K562 (cell line): ENCODE measurements around the gene PTPN5. TPM values are rescaled to one million over a fixed set of nuclear protein-coding genes. Genes with fewer than 3 reads are reported as not detected.

ENCODE experiments used
- ATAC-seq: fragments of 200-7000 bp; cut with Tn5 transposase; 3 replicates; pipeline ENCODE4 v1.9.1; 2020; ENCODE audit warnings: moderate library complexity
- BruUV-seq: library from RNA; stranded (reverse); fragments of 400-500 nt; replicated peaks from 2 replicates; lab custom pipeline; 2021; lab: Mats Ljungman, UMichigan
- CTCF ChIA-PET: fragments of 300-600 bp; formaldehyde crosslinking; extraction: SDS; loops from one replicate; lab custom pipeline; 2021; ENCODE audit warnings: low intra/inter-chr PET ratio; lab: Yijun Ruan, JAX
- POLR2A ChIA-PET: fragments of 300-600, 350-650 bp; sonication (Branson Sonifier 250); formaldehyde crosslinking; extraction: SDS; loops from one replicate; lab custom pipeline; 2021; ENCODE audit warnings: antibody characterized with exemption, inconsistent platforms; lab: Yijun Ruan, JAX
- DNase-seq, 4 experiments: peaks; one replicate each; pipeline versions ENCODE4 v3.0.0 to v3.0.0-alpha.2; 2011 to 2018; ENCODE audit warnings: low spot score in 3 of 4, mixed read lengths in 3 of 4; ENCODE audit errors: extremely low read depth in 1 of 4
- FAIRE-seq: peaks from 2 replicates; lab custom pipeline; 2011; peaks lifted over from hg19 to GRCh38; lab: Jason Lieb, UNC
- H2AFZ ChIP-seq: 2 replicates; pipeline ENCODE4 v1.6.0; 2011; ENCODE audit warnings: low read depth, low read length, control low read depth, inconsistent platforms
- H3K27ac ChIP-seq: fragments of 200-600 bp; 3 replicates; pipeline ENCODE4 v1.8.0; 2011; ENCODE audit warnings: low read depth, mild to moderate bottlenecking, control low read depth, inconsistent platforms, low read length, moderate library complexity, mixed read lengths; ENCODE audit errors: extremely low read depth
- H3K27me3 ChIP-seq, 2 experiments: fragments of 300-600 bp in 1 of 2; 2 replicates in 1 of 2; 3 replicates in 1 of 2; pipeline versions ENCODE4 v1.6.0 to v1.8.0; 2011; ENCODE audit warnings: inconsistent platforms in 2 of 2, low read length in 2 of 2, mild to moderate bottlenecking in 1 of 2, mixed read lengths in 1 of 2, moderate library complexity in 1 of 2; ENCODE audit not compliant: control insufficient read depth in 2 of 2, insufficient read depth in 2 of 2
- H3K36me3 ChIP-seq: fragments of 300-600 bp; 3 replicates; pipeline ENCODE4 v1.8.0; 2011; ENCODE audit warnings: mild to moderate bottlenecking, low read length, inconsistent platforms; ENCODE audit not compliant: control insufficient read depth, insufficient read depth
- H3K4me1 ChIP-seq, 2 experiments: fragments of 200-600 bp in 1 of 2; replicated peaks in 1 of 2; 2 replicates in 1 of 2; 3 replicates in 1 of 2; pipeline versions ENCODE4 v1.5.1 to v1.8.0; 2011; ENCODE audit warnings: inconsistent platforms in 2 of 2, low read length in 2 of 2, mild to moderate bottlenecking in 1 of 2, mixed read lengths in 1 of 2, moderate library complexity in 1 of 2; ENCODE audit not compliant: control insufficient read depth in 2 of 2, insufficient read depth in 2 of 2
- H3K4me2 ChIP-seq: 2 replicates; pipeline ENCODE4 v1.6.1; 2011; ENCODE audit warnings: low read length, control low read depth, inconsistent platforms, mixed read lengths; ENCODE audit not compliant: insufficient read depth
- H3K4me3 ChIP-seq: fragments of 200-600 bp; sonication (generic), shearing (Covaris generic); 2 replicates; pipeline ENCODE4 v1.5.1; 2016; ENCODE audit warnings: control low read depth, inconsistent platforms
- H3K79me2 ChIP-seq: fragments of 200-600 bp; 3 replicates; pipeline ENCODE4 v1.8.0; 2011; ENCODE audit warnings: low read length, inconsistent platforms; ENCODE audit not compliant: control insufficient read depth, insufficient read depth
- H3K9ac ChIP-seq, 2 experiments: 2 replicates each; pipeline versions ENCODE4 v1.6.0 to v1.6.1; 2011; ENCODE audit warnings: low read depth in 2 of 2, low read length in 2 of 2, control low read depth in 1 of 2, inconsistent platforms in 1 of 2, mild to moderate bottlenecking in 1 of 2, mixed read lengths in 1 of 2; ENCODE audit not compliant: insufficient read depth in 1 of 2
- H3K9me1 ChIP-seq: one replicate; pipeline ENCODE4 v1.6.0; 2011; ENCODE audit warnings: inconsistent platforms, mild to moderate bottlenecking, low read length, moderate library complexity; ENCODE audit not compliant: control insufficient read depth, insufficient read depth
- H3K9me3 ChIP-seq: replicated peaks from 2 replicates; pipeline ENCODE4 v1.5.1; 2011; ENCODE audit warnings: low read depth, low read length, inconsistent platforms; ENCODE audit not compliant: control insufficient read depth, insufficient read depth
- H4K20me1 ChIP-seq: replicated peaks from 2 replicates; pipeline ENCODE4 v1.6.1; 2011; ENCODE audit warnings: low read length, inconsistent platforms, mixed read lengths; ENCODE audit not compliant: control insufficient read depth, insufficient read depth
- CBFB ChIP-seq: sonication (generic); formaldehyde crosslinking; IDR thresholded peaks from 2 replicates; pipeline ENCODE4 v1.4.0; 2020; ENCODE audit warnings: mild to moderate bottlenecking, missing genetic modification reagents
- FIP1L1 ChIP-seq: fragments of 200-400 bp; formaldehyde crosslinking; IDR thresholded peaks from 2 replicates; pipeline ENCODE4 v1.6.1; 2018; ENCODE audit warnings: mild to moderate bottlenecking, low read depth, low read length; ENCODE audit not compliant: poor library complexity, severe bottlenecking
- GTF2E2 ChIP-seq: fragments of 200-800 bp; sonication (Bioruptor generic); IDR thresholded peaks from 2 replicates; pipeline ENCODE4 v1.6.1; 2016; ENCODE audit warnings: missing genetic modification characterization, missing compliant biosample characterization
- IRF2 ChIP-seq: sonication (generic); formaldehyde crosslinking; IDR thresholded peaks from 2 replicates; pipeline ENCODE4 v1.8.1; 2022; ENCODE audit warnings: mild to moderate bottlenecking, missing genetic modification reagents
- PPARD ChIP-seq: fragments of 250-450 bp; sonication (Bioruptor Pico); IDR thresholded peaks from 2 replicates; pipeline ENCODE4 v1.8.0; 2022; ENCODE audit warnings: inconsistent platforms, mild to moderate bottlenecking, moderate library complexity
- SMAD1 ChIP-seq: fragments of 150-350 bp; IDR thresholded peaks from 2 replicates; pipeline ENCODE4 v1.6.1; 2014; ENCODE audit warnings: low read length, low read depth; ENCODE audit not compliant: partially characterized antibody
- SRSF1 ChIP-seq: fragments of 200-400 bp; formaldehyde crosslinking; IDR thresholded peaks from 2 replicates; pipeline ENCODE4 v1.6.1; 2017; ENCODE audit warnings: mild to moderate bottlenecking, low read depth, low read length, moderate library complexity
- SRSF9 ChIP-seq: fragments of 200-400 bp; formaldehyde crosslinking; IDR thresholded peaks from 2 replicates; pipeline ENCODE4 v1.6.1; 2017; ENCODE audit warnings: low read depth, low read length, borderline replicate concordance
- ZNF324 ChIP-seq: fragments of 250-450 bp; sonication (Bioruptor Pico); IDR thresholded peaks from 2 replicates; pipeline ENCODE4 v1.4.0; 2020; ENCODE audit warnings: mild to moderate bottlenecking
- WGBS: fragments of 100-300 bp; shearing (Covaris generic); methylation state at CpG from one replicate; pipeline ENCODE4 v1.1.6; 2016; ENCODE audit warnings: low coverage, mixed read lengths; ENCODE audit not compliant: insufficient coverage; ENCODE audit errors: missing lambda C conversion rate; 5-methylcytosine and 5-hydroxymethylcytosine counted together
- in situ Hi-C: fragments of 300-500 bp; cut with MboI; formaldehyde crosslinking; loops from 4 replicates; pipeline ENCODE4 v1.15.0; 2018; ENCODE audit warnings: inconsistent platforms, mixed read lengths
- intact Hi-C: fragments of 100-400 bp; cut with micrococcal nuclease; formaldehyde crosslinking; loops from 2 replicates; pipeline ENCODE4 v1.14.2; 2022
- polyA plus RNA-seq, 8 experiments: library from polyadenylated mRNA; depleted of rRNA in 4 of 8; stranded (reverse) in 5 of 8; unstranded in 3 of 8; fragments of >200 nt; fragmentation: Nextera tagmentation in 2 of 8; fragmentation: Illumina TruSeq in 1 of 8; extraction: Ambion mirVana in 2 of 8; extraction: Trizol in 1 of 8; gene quantifications; 2 replicates each; pipeline versions ENCODE4 v1.2.1 to v1.2.3, GENCODE V29; 2011 to 2014; ENCODE audit warnings: inconsistent platforms in 1 of 8, missing spikeins in 1 of 8
- total RNA-seq, 7 experiments: library from RNA; depleted of rRNA in 6 of 7; stranded (reverse); fragments of >200 nt in 6 of 7; fragmentation: Illumina TruSeq in 2 of 7; extraction: Trizol in 2 of 7; gene quantifications; 2 replicates each; pipeline versions ENCODE4 v1.2.1 to v1.2.3, GENCODE V29; 2011 to 2021; ENCODE audit warnings: low replicate concordance in 1 of 7
- TF ChIP-seq, protein P1 (sequence below): fragments of 250-450 bp; sonication (Bioruptor Pico); IDR thresholded peaks from 2 replicates; pipeline ENCODE4 v1.5.0; 2021; ENCODE audit warnings: mild to moderate bottlenecking, moderate library complexity
- TF ChIP-seq, protein P2 (sequence below): sonication (generic); formaldehyde crosslinking; IDR thresholded peaks from 2 replicates; pipeline ENCODE4 v1.8.0; 2023; ENCODE audit warnings: mild to moderate bottlenecking, missing genetic modification reagents

PTPN5 gene
- total and polyA plus RNA-seq, 9 of the 15 experiments (the other 6 are each of a cell fraction or from before 2014, with no cell fraction given) = not detected

DNA sequence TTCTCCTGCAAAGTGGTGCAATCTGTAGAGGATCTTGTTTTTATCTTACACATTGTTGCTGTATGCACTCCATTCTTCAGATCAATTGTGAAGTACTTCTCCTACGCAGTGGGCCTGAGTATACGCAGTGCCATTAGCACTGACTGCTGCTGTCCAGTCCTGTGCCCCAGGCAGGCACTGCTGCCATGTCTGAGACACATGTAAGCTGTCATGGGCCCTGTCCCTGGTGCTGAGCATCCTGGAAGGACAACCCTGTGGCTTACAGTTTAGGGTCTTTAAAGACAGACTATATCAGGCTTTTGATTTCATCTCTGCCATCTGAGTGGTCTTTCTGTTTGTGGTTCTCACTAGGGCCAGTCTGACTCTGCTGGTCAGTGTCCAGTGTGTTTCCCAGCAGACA lies 44.8 kb upstream of the PTPN5 start (continued):
- TF ChIP-seq, protein P1, sequence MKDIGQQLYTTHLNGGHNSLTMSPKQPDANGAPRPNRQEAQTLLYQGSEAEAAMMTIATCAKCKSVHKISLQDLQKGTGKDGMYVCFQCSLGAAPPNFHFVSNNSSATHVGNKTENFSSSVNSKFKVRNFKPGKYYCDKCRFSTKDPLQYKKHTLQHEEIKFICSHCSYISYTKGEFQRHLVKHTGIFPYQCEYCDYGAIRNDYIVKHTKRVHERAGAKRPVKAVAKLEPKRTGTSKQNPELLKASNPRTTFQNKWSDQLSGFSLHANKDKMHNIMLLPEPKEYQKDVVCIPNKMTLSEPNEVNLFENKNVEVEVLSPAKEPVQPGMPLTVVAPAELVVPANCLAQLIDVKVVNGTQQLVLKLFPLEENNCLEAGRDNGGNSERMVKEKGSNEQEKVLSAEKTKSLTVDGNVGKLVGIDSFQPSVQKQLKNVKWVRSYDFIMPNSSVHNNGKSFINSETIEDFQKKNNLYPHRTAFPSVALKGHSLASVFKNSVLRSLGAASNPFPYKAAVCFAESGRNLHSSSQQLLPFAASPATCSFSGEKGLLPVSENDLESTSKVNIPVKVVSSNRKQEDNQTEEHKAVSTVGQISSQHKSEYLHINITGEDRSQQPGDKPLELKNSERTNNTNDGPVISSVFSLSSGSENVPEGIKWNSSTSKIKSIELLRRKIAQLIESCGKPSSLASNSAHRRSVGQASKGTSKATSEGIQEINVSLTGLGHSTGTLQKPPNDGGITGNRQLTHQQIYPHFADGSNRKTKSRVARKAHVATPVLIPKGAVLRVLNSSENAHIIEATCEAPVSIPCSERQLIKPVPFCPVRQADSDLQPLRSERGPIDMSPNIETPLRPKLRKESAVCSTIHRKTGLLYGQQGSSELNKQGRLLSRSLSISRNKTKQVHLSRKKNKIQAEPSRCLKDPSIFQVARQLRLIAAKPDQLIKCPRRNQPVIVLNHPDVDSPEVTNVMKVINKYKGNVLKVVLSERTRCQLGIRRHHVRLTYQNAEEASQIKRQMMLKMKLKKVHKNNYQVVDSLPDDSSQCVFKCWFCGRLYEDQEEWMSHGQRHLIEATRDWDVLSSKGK (CRISPR knock-in tag) = no peak

DNA sequence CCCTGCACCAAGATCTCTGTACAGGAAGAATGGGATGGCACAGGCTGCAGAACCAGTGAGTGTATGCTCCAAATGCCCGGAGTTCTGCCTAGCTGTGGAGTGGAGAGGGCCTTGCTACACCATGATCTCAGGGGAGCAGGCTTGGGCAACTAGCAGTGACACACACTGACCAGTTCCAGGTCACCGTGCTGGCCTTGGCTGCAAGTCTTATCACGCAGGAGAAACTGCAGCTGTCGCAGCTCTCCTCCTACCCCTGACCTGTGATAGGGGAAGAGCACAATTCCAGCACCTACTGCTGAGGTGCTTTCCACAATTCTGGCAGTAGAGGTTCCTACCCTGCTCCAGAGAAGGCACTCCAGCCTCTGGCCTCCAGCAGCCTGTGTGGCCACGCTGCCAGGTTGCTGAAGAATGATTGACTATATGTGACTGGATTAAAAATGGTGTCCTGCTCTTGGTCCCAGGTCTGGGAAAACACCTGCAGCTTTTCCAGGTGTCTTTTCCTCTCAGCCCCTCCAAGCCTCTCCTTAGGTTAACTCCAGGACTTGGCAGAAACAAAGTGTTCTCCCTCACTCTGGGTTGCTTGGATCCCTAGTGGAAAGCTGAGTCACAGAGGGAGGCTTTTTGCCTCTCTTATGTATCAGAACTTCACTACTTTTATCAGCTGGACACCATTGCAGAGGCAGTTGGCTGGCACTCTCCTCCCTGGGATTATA lies 43.3 kb upstream of the PTPN5 start:
- in situ Hi-C loops (no loop called here), intact Hi-C loops (no loop called here)
- BruUV-seq = no TSS peak
- Histone ChIP-seq H4K20me1 (no peaks in the 10 kb centered on the region), H3K4me2 (no peak overlapping the region), H3K27ac (no peak overlapping the region), H3K27me3 (no peaks in the 10 kb centered on the region; a peak in 1 of 5 replicates), H2AFZ (no peak overlapping the region), H3K4me1 (no peaks in the 10 kb centered on the region), H3K9me3 (no peaks in the 10 kb centered on the region), H3K9ac (no peak overlapping the region), H3K9me1 (no peaks in the 10 kb centered on the region), H3K79me2 (no peaks in the 10 kb centered on the region), H3K36me3 (no peaks in the 10 kb centered on the region), H3K4me3 (no peak overlapping the region)
- ATAC-seq = no peak
- POLR2A ChIA-PET = no interaction called here
- CTCF ChIA-PET = no interaction called here
- DNase-seq = no peak
- 3% methylated on average over 5 of the region's 5 CpGs for WGBS
- FAIRE-seq = no peak
- TF ChIP-seq IRF2 (CRISPR knock-in tag) = no peak
- no peak for TF ChIP-seq FIP1L1
- TF ChIP-seq SRSF9 = no peak
- TF ChIP-seq SMAD1 = no peak
- no peak for TF ChIP-seq CBFB (CRISPR knock-in tag)
- TF ChIP-seq SRSF1 = no peak
- TF ChIP-seq PPARD = no peak
- TF ChIP-seq ZNF324 (CRISPR knock-in tag) = no peak
- TF ChIP-seq GTF2E2 = no peak
- TF ChIP-seq, protein P2, sequence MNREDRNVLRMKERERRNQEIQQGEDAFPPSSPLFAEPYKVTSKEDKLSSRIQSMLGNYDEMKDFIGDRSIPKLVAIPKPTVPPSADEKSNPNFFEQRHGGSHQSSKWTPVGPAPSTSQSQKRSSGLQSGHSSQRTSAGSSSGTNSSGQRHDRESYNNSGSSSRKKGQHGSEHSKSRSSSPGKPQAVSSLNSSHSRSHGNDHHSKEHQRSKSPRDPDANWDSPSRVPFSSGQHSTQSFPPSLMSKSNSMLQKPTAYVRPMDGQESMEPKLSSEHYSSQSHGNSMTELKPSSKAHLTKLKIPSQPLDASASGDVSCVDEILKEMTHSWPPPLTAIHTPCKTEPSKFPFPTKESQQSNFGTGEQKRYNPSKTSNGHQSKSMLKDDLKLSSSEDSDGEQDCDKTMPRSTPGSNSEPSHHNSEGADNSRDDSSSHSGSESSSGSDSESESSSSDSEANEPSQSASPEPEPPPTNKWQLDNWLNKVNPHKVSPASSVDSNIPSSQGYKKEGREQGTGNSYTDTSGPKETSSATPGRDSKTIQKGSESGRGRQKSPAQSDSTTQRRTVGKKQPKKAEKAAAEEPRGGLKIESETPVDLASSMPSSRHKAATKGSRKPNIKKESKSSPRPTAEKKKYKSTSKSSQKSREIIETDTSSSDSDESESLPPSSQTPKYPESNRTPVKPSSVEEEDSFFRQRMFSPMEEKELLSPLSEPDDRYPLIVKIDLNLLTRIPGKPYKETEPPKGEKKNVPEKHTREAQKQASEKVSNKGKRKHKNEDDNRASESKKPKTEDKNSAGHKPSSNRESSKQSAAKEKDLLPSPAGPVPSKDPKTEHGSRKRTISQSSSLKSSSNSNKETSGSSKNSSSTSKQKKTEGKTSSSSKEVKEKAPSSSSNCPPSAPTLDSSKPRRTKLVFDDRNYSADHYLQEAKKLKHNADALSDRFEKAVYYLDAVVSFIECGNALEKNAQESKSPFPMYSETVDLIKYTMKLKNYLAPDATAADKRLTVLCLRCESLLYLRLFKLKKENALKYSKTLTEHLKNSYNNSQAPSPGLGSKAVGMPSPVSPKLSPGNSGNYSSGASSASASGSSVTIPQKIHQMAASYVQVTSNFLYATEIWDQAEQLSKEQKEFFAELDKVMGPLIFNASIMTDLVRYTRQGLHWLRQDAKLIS (CRISPR knock-in tag) = no peak
